ENCODE results near the gene ZNF334. TPM values are rescaled to one million over a fixed set of nuclear protein-coding genes. Genes with fewer than 3 reads are reported as not detected.

ZNF334 gene
- polyA plus RNA-seq, 2 of the 4 experiments (the other 2 are of a cell fraction): not detected

- H3K27ac ChIP-seq: no peak overlapping the region
- no peak for TF ChIP-seq MYC (IDR thresholded peaks at IDR 0.05; ENCODE audit: borderline replicate concordance, low read length)
- TF ChIP-seq TP53 (CRISPR knock-in tag; IDR thresholded peaks at IDR 0.05): no peak
- 0 out of 3 replicates have a peak, but pooled peaks have one; percentile 28 for TF ChIP-seq SMC3 (IDR thresholded peaks at IDR 0.05)
- no peak for TF ChIP-seq GATA3 (IDR thresholded peaks at IDR 0.05; ENCODE audit: borderline replicate concordance)
- peak; percentile 52 for TF ChIP-seq CTCF (IDR thresholded peaks at IDR 0.05)
- no peak for TF ChIP-seq ATOH8 (CRISPR knock-in tag; IDR thresholded peaks at IDR 0.05; ENCODE audit: low read depth)
- TF ChIP-seq FOXS1 (CRISPR knock-in tag; IDR thresholded peaks at IDR 0.05): no peak
- TF ChIP-seq RFX5 (IDR thresholded peaks at IDR 0.05): no peak
- no peak for TF ChIP-seq RARB (CRISPR knock-in tag; IDR thresholded peaks at IDR 0.05)
- no peak for TF ChIP-seq HEYL (CRISPR knock-in tag; IDR thresholded peaks at IDR 0.05)
- TF ChIP-seq E2F6 (IDR thresholded peaks at IDR 0.05; ENCODE audit: borderline replicate concordance, low read depth): no peak
- no peak for TF ChIP-seq NR3C1 (IDR thresholded peaks at IDR 0.05)
- TF ChIP-seq RAD21 (conservative IDR thresholded peaks at IDR 0.05 in 1 of 2, IDR thresholded peaks at IDR 0.05 in 1 of 2): peak; percentile 68 to 78
- H3K4me2 ChIP-seq: no peak overlapping the region
- ChIA-PET POLR2A (no interaction called here), CTCF (interaction anchor here (0.5 to 8.7 kb wide), 14 partner anchors 9 to 1374 kb away, joined by 3 to 113 read pairs (median 4); no protein-coding TSS in a partner anchor)
- no peaks in the 10 kb centered on the region for H3K4me1 ChIP-seq
- WGBS (ENCODE audit: missing lambda C conversion rate): 8% methylated on average over 4 of the region's 4 CpGs
- FAIRE-seq (no peak), ATAC-seq (peak; percentile 71 to 81), DNase-seq (ENCODE audit: low read depth in 1 of 2, low spot score in 1 of 2) (peak; percentile 33 to 67)
- H3K9me3 ChIP-seq: 0 out of 3 replicates have a peak, but pooled peaks cover 6% of the 10 kb centered on the region
- H3K4me3 ChIP-seq: no peak overlapping the region
Measured at GRCh38 chr20:46520976-46521579, 7.7 kb upstream of the ZNF334 start.

- ATAC-seq (no peak), DNase-seq (ENCODE audit: low read depth in 1 of 2, low spot score in 1 of 2) (no peak), FAIRE-seq (no peak)
- H3K4me1 ChIP-seq: no peaks in the 10 kb centered on the region
- ChIA-PET POLR2A (no interaction called here), CTCF (interaction anchor here (0.8 to 8.7 kb wide), 14 partner anchors 9 to 163 kb away, joined by 3 to 113 read pairs (median 4); no protein-coding TSS in a partner anchor)
- no peak overlapping the region for H3K4me3 ChIP-seq
- no peak overlapping the region for H3K4me2 ChIP-seq
- no peak for TF ChIP-seq ZSCAN20 (CRISPR knock-in tag; IDR thresholded peaks at IDR 0.05)
- TF ChIP-seq HOXB5 (CRISPR knock-in tag; IDR thresholded peaks at IDR 0.05): no peak
- no peak for TF ChIP-seq HES2 (IDR thresholded peaks at IDR 0.05)
- no peak for TF ChIP-seq EHMT2 (IDR thresholded peaks at IDR 0.05; ENCODE audit: low read depth)
- no peak for TF ChIP-seq EHF (CRISPR knock-in tag; IDR thresholded peaks at IDR 0.05)
- TF ChIP-seq HEYL (CRISPR knock-in tag; IDR thresholded peaks at IDR 0.05): no peak
- no peak overlapping the region for H3K27ac ChIP-seq
- WGBS (ENCODE audit: missing lambda C conversion rate): 30% methylated on average over 4 of the region's 4 CpGs
- 0 out of 3 replicates have a peak, but pooled peaks cover 6% of the 10 kb centered on the region for H3K9me3 ChIP-seq
Measured at GRCh38 chr20:46520540-46520939, 7.2 kb upstream of the ZNF334 start.

GRCh38 chr20:46519471-46520068 is 6.2 kb upstream of the ZNF334 start:
- H3K27ac ChIP-seq: no peak overlapping the region
- 31% methylated on average over 3 of the region's 3 CpGs for WGBS (ENCODE audit: missing lambda C conversion rate)
- no peaks in the 10 kb centered on the region for H3K4me1 ChIP-seq
- 0 out of 3 replicates have a peak, but pooled peaks cover 6% of the 10 kb centered on the region for H3K9me3 ChIP-seq
- H3K4me3 ChIP-seq: no peak overlapping the region
- TF ChIP-seq KDM1A (IDR thresholded peaks at IDR 0.05; ENCODE audit: low read depth) (no peak), NPAS2 (CRISPR knock-in tag; IDR thresholded peaks at IDR 0.05; ENCODE audit: borderline replicate concordance) (no peak), MAFK (IDR thresholded peaks at IDR 0.05; ENCODE audit: partially characterized antibody) (peak; percentile 46), RCOR1 (IDR thresholded peaks at IDR 0.05; ENCODE audit: low read depth, low read length) (no peak), CEBPB (IDR thresholded peaks at IDR 0.05) (no peak), FOSL2 (IDR thresholded peaks at IDR 0.05) (no peak), FOSL2 (CRISPR knock-in tag; IDR thresholded peaks at IDR 0.05) (no peak), EHMT2 (IDR thresholded peaks at IDR 0.05; ENCODE audit: low read depth) (no peak), PHF8 (IDR thresholded peaks at IDR 0.05; ENCODE audit: borderline replicate concordance, low read depth) (no peak), POLR2A (IDR thresholded peaks at IDR 0.05; ENCODE audit: low read length) (no peak)
- H3K4me2 ChIP-seq: no peak overlapping the region
- ChIA-PET POLR2A (interaction anchor here (0.5 kb wide), 1 partner anchor 1066 kb away, joined by 3 read pairs; no protein-coding TSS in a partner anchor), CTCF (interaction anchor here (1.0 to 8.7 kb wide), 10 partner anchors 10 to 164 kb away, joined by 3 to 113 read pairs (median 4); no protein-coding TSS in a partner anchor)
- DNase-seq (ENCODE audit: low read depth in 1 of 2, low spot score in 1 of 2) (no peak), ATAC-seq (no peak), FAIRE-seq (no peak)
